ENCODE measurements around the gene CALCOCO2.

DNA sequence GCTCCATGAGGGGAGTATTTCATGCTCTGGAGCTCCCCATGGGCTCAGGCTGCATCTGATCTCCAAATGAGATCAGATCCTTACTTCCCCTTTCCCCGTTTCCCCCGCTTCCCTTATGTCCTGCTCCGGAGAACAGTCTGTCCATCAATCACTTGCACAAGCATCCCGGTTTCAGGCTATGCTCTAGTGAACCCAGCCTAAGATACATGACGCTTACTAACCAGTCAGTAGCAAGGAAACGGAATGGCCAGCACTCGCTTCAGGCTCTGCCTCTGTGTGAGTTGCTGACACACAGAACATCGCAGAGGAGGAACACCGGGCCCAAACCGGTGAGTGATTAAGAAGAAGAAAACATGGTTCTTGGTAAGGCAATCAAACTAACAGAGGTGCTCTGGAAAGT, 52.3 kb downstream of the CALCOCO2 start:
- TF ChIP-seq, protein P1, sequence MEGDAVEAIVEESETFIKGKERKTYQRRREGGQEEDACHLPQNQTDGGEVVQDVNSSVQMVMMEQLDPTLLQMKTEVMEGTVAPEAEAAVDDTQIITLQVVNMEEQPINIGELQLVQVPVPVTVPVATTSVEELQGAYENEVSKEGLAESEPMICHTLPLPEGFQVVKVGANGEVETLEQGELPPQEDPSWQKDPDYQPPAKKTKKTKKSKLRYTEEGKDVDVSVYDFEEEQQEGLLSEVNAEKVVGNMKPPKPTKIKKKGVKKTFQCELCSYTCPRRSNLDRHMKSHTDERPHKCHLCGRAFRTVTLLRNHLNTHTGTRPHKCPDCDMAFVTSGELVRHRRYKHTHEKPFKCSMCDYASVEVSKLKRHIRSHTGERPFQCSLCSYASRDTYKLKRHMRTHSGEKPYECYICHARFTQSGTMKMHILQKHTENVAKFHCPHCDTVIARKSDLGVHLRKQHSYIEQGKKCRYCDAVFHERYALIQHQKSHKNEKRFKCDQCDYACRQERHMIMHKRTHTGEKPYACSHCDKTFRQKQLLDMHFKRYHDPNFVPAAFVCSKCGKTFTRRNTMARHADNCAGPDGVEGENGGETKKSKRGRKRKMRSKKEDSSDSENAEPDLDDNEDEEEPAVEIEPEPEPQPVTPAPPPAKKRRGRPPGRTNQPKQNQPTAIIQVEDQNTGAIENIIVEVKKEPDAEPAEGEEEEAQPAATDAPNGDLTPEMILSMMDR (optimal IDR thresholded peaks at IDR 0.05 in 1 of 3, IDR thresholded peaks at IDR 0.05 in 1 of 3, conservative IDR thresholded peaks at IDR 0.05 in 1 of 3; ENCODE audit: extremely low read depth in 1 of 3, insufficient read depth in 2 of 3, low read length in 3 of 3): no peak
- no peak for TF ChIP-seq EZH2 (IDR thresholded peaks at IDR 0.05; ENCODE audit: low read length)
